Medulla oblongata (tissue), 1 donor: Measurements from ENCODE around the gene GPX3.

Experiments used
- DNase-seq: peaks from one replicate; pipeline ENCODE4 v3.0.0-alpha.2; 2015; ENCODE audit errors: extremely low spot score

GPX3 gene

GRCh38 chr5:151014680-151015343, 5.6 kb upstream of the GPX3 start:
- no peak for DNase-seq

DNA sequence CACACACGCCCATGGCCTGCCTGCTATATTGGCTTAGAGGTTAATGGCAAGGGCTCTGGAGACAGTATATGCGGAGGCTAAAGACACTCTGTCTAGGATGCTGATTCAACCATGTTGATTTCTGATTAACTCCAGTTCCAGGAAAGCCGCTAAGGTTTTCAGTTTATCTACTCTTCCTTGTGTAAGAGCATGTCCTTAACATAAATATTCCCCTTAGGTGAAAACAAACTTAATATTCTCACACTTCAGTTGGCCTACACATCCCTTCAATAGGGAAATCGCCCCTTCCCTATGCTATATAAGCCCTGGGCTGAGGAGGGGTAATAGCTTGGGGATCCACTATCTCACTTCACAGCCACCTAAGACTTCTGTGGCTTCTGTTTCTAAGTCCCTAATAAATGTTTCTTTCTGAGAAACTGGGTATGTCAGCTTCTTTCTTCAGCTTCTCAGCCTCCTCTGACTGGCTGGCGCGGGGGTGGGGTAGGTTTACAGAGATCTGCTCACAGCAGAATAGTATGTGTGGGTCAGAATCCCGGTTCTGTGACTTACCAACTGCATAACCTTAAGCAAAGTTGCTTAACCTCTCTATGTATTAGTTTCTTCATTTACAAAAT, 4.3 kb upstream of the GPX3 start:
- DNase-seq: no peak

- DNase-seq: peak; percentile 69
These were observed 3.7 kb upstream of the GPX3 start for GRCh38 chr5:151016700-151017099.

DNA sequence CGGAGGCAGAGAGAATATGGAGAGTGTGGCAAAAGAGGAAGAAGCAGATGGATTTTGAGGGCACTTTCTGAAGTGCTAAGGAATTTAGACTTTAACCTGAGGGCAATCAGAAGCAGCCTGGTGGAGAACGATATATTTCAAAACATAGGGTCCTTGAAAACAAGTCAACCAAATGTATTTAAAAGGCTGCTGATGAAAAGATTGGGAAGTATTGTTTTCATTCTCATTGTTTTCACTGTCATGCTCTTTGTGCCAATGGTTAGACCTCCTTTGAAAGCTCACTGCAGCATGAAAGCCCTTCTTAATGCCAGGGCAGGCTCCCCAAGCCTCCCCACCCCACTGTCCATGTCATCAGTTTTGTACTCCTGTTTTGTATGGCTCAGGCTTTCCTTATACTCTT, 2.5 kb upstream of the GPX3 start:
- no peak for DNase-seq

DNA sequence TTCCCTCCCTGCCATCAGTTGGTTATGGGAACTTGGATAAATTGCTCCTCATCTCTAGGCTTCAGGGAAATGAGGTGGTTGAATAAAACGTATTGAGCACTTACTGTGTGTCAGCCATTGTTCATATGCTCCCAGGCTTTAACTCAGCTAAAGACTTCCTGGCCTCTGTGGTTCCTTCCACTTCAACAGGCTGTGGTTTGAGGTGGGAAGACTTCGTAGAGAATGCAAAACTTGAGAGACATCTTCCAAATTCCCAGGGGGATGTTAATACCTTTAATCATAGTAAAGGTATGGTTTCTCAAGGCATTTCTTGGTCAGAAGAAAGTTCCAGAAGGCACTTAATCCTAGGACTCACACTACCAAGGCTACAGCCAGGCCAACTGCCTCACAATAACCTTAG, 1.5 kb upstream of the GPX3 start:
- no peak for DNase-seq

- no peak for DNase-seq
These were observed 1.1 kb upstream of the GPX3 start for GRCh38 chr5:151019331-151019730.

- no peak for DNase-seq
These were observed 1.4 kb downstream of the GPX3 start for GRCh38 chr5:151021746-151022145.

GRCh38 chr5:151022511-151023018, 2.2 kb downstream of the GPX3 start:
- DNase-seq: no peak

- no peak for DNase-seq
These were observed 2.7 kb downstream of the GPX3 start for GRCh38 chr5:151023047-151023615.

GRCh38 chr5:151023651-151024050, 3.3 kb downstream of the GPX3 start:
- no peak for DNase-seq

- DNase-seq: no peak
These were observed 4.3 kb downstream of the GPX3 start for GRCh38 chr5:151024440-151025249.

- no peak for DNase-seq
These were observed 4.8 kb downstream of the GPX3 start for GRCh38 chr5:151025250-151025606.

GRCh38 chr5:151026088-151026487, 5.7 kb downstream of the GPX3 start:
- DNase-seq: no peak

DNA sequence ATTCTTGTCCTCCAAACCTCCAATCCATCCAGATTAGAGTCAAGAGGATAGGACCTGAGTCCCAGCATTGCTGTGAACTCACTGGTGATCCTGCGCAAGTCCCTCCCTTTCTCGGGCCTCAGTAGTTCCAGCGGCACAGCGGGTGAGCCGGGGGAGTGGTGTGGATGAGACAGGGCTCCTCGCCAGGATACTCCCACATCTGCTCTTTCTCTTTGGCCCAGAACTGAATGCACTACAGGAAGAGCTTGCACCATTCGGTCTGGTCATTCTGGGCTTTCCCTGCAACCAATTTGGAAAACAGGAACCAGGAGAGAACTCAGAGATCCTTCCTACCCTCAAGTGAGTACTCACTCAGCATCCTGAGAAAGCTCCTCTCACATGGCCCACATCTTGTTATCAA, 6.3 kb downstream of the GPX3 start:
- DNase-seq: no peak

GRCh38 chr5:151027961-151028479, 7.6 kb downstream of the GPX3 start:
- no peak for DNase-seq

GRCh38 chr5:151028717-151029116, 8.3 kb downstream of the GPX3 start:
- no peak for DNase-seq

DNA sequence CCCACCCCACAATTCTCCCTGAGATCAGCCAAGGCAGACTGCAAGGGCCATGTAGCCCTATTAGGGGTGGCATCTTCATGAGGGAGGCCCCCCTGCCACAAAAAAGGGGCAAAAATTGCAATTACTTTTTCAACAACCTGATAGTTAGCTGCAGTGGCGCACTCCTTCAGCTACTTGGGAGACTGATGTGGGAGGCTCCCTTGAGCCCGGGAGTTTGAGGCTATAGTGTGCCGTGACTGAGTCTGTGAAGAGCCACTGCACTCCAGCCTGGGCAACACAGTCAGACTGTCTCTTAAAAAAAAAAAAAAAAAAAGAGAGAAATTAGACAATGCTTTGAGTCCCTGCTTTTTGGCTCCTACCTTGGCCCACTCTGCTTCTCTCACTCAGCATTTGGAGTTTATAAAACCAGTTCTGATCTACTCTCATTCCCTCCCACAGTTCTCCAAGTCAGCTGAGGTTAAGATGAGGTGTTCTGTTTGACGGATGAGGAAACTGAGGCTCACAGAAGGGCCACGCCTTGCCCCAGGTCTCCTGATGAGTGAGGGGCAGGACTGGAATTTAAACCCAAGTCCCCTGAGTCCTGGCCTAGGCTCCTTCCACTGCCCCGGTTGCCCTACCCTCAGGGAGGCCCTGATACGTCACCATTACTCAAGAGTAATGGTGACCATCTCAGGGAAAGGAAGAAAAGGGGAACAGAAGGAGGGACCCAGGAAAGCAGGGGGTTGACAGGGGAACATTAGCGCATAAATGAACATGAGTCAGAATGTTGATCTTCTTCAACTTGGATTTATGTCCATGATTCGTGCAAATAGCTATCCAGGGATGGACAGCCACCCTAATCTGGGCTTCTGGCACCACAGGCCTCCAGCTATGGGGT, 9.0 kb downstream of the GPX3 start:
- no peak for DNase-seq

GRCh38 chr5:151030056-151030336, 9.6 kb downstream of the GPX3 start:
- DNase-seq: no peak

- no peak for DNase-seq
These were observed 10.0 kb downstream of the GPX3 start for GRCh38 chr5:151030379-151030778.

- no peak for DNase-seq
These were observed 11.2 kb downstream of the GPX3 start for GRCh38 chr5:151031554-151031953.

DNA sequence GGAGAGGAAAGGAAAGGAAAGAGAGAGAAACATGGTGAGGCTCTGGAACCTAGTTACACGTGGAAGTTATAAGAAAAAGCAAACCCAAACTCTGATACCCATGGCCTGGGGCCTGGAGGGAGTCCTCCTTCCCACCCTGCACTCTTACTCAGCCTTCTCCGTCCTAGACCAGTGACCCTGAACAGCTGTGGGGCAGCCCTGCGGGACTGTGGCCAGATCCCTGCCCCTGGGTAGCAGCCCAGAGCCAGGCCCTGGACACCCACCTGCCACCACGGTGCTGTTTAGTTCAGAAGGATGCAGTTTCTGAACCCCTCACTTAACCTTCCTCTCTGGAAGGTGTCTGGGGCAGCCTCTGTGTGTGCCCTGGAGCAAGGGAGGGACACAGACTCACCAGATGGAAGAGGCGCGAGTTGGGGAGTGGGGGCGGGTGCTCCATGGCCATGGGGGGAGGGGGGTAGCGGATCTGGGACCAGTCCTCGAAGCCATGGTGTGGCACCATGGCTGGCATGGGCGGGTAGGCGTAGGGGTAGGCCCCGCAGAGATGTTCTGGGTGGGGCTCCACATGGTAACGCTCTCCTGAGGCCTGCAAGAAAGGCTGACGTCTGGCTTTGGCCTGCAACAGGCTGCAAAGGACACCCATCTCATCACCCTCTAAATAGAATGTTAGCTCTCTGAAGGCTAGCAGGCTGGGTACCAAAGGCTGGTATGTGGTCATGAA, 13.0 kb downstream of the GPX3 start:
- no peak for DNase-seq
